ENCODE measurements around the gene CFAP100.

DNA sequence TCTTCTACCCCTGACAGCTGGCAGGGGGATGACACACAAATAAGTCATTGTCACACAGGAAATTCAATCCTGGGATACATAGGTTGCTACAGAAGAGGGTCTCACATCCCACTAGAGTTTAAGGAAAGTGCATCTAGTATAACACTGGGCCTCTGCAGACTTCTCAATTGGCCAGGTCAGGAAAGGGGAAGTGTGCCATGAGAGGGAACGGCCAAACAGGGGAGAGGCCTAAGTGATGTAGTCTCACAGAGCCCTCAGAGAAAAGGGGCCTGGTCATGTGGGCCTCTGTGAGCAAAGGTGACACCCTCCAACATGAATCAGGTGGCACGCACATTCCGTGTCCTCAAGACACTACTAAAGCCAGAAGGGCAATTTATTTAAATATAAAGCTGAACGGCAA, 69.8 kb downstream of the CFAP100 start:
- TF ChIP-seq, protein P1, sequence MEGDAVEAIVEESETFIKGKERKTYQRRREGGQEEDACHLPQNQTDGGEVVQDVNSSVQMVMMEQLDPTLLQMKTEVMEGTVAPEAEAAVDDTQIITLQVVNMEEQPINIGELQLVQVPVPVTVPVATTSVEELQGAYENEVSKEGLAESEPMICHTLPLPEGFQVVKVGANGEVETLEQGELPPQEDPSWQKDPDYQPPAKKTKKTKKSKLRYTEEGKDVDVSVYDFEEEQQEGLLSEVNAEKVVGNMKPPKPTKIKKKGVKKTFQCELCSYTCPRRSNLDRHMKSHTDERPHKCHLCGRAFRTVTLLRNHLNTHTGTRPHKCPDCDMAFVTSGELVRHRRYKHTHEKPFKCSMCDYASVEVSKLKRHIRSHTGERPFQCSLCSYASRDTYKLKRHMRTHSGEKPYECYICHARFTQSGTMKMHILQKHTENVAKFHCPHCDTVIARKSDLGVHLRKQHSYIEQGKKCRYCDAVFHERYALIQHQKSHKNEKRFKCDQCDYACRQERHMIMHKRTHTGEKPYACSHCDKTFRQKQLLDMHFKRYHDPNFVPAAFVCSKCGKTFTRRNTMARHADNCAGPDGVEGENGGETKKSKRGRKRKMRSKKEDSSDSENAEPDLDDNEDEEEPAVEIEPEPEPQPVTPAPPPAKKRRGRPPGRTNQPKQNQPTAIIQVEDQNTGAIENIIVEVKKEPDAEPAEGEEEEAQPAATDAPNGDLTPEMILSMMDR (IDR thresholded peaks at IDR 0.05; ENCODE audit: low read length): no peak
- TF ChIP-seq EZH2 (optimal IDR thresholded peaks at IDR 0.05; ENCODE audit: low read depth, low read length) (no peak), EZH2phosphoT487 (IDR thresholded peaks at IDR 0.05; ENCODE audit: low read length) (no peak)

All from MM.1S (cell line).